GM19455 (cell line): ENCODE results near the gene MYMK.

ENCODE experiments used
- ATAC-seq: cut with Tn5 transposase; IDR thresholded peaks from one replicate; pipeline ENCODE4 v1.9.1; 2021; ENCODE audit not compliant: unreplicated experiment

MYMK gene

GRCh38 chr9:133558191-133559126 lies 33.7 kb upstream of the MYMK start:
- ATAC-seq: no peak

DNA sequence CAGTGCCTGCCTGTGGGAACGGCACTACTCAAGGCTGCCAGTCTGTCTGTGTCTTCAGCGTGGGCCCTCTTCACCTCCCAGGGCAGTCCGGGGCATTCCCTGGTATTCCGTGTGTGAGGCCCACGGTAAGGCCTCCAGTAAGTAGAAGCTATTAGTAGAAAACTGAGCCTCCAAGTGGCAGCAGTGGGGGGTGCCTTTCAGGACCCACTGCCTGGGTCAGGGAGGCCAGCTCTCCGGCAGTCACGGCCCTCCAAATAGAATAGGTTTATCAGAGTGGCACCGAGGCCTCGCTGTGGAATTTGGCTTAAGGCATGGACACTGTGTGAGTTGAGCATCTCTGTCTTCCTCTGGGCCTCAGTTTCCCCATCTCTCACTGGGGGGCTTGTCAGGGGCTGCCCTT lies 32.8 kb upstream of the MYMK start:
- no peak for ATAC-seq

DNA sequence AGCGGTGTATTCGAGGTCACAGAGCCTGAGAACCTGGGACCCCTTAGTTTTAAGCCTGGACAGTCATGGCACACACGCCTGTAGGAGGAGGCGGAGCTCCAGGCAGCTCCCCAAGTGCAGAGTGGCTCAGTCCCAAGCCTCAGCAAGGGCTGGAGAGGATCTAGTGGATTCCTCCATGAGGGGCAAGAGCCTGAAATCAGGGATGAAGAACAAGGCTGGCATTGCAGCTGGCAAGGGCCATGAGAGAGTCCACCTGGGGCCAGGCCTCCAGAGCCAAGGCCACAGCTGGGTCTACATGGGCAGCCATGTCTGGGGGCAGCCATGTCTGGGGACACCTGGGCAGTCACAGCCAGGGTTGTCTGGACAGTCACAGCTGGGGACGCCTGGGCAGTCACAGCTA lies 31.6 kb upstream of the MYMK start:
- ATAC-seq: no peak

GRCh38 chr9:133554729-133555128 lies 30.0 kb upstream of the MYMK start:
- ATAC-seq: no peak

DNA sequence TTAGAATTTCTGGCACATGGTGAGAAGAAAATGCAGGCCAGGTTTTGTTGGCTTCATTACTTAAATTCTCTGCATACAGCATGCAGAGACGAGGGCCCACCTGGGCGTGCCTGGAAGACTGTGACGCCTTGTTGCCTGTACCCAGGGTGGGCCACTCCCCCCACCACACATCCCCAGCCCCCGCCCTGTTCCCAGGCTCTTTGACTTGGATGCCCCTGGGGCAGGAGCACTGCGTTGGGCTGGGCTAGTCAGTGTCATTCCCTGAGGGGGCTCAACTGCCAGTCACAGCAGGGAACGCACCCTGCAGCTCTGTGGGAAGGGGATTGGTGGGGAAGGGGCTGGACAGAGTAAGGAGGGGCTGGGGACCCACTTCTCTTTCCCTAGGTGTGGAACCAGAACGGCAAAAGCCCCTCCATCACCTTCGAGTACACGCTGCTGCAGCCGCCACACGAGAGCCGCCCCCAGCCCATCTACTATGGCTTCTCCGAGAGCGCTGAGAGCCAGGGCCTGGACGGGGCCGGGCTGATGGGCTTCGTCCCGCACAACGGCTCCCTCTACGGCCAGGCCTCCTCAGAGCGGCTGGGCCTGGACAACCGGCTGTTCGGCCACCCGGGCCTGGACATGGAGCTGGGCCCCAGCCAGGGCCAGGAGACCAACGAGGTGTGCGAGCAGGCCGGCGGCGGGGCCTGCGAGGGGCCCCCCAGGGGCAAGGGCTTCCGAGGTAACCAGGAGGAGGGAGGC lies 29.4 kb upstream of the MYMK start:
- ATAC-seq: no peak

GRCh38 chr9:133553123-133553522 lies 28.4 kb upstream of the MYMK start:
- no peak for ATAC-seq

DNA sequence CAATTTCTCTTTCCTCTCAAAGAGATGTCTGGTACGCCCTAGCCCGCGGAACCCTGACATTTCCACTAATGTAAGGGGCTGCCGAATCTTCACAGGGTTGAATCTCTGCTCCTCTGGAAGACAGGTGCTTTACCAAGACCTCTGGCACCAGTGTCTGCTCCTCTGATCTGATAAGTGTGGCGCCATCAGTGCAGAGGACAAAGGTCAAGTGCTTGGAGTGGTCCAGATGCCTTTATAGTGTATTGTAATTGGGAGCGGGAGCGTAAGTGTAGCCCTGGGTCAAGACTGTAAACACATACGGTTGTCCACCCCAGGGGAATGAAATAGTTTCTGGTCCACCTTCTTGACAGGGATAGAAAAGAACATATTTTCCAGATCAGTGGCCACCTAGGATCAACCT lies 27.5 kb upstream of the MYMK start:
- ATAC-seq: no peak

GRCh38 chr9:133551446-133551845 lies 26.7 kb upstream of the MYMK start:
- no peak for ATAC-seq

- ATAC-seq: no peak
These were observed 22.4 kb upstream of the MYMK start for GRCh38 chr9:133547116-133547515.

DNA sequence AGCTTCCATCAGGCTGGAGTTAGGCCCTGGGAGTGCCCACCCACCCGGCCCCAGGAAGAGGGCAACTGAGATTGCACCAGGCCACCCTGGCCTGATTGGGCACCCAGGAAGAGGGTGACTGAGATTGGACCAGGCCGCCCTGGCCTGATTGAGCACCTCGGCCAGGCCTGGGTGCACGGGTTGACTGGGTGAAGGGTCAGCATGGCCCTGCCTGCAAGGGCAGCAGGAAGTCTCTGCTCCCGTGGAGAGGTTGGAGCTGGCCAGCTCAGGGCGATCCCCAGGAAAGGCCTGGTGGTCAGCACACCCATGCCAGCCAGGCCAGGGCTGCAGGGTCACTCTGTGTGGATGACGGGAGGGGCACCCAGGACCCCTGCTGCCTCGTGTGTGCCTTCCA lies 21.5 kb upstream of the MYMK start:
- ATAC-seq: no peak

- no peak for ATAC-seq
These were observed 20.9 kb upstream of the MYMK start for GRCh38 chr9:133545494-133546286.

DNA sequence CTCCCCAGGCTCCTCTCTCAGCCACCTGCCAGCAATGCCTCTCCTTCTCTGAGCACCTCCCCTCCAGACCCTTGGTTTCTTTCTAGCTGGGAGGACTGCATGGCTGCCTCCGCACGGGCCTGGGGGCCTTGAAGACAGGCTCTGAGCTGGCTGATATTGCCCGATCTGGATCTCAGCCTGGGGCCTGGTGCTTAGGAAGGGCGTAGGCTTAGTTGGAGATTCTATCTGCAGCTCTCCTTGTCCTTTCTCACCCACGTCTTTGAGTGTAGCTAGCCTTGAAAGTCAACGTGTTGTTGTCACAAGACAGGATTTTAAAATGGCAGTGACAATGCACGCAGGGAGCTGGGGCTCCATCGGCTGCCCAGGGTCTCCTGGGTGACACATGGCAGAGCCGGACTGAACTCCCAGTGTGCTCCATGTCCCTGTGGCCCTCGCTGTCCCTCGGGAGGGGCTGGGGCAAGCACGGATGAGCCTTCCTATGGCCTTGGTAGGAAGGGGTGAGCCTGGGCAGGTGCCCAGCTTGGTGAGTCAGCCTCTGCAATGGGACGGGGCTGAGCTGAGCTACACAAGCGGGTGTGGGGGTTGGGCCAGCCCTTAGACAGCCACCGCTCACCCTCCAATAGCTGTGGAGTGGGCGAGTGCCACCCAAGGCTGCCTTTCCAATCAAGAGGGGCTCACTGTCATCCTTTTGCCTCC lies 19.2 kb upstream of the MYMK start:
- ATAC-seq: no peak

DNA sequence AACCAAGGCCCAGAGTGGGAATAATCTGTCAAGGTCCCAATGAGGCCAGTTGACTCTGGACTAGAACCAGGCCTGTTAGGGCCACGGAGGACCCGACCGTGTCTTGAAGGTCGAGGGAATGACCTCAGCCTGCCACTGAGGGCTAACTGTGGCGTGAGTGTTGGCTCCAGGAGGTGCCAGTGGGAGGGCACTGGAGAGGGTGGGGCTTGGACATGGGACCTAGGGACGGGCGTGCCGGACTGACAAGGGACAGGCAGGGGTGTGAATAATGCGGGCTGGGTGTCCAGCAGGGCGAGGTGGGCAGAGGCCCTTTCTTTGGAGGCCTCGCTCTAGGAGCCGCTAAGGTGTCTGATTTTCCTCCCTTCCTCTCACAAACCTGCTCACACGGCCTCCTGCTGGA lies 17.2 kb upstream of the MYMK start:
- no peak for ATAC-seq

DNA sequence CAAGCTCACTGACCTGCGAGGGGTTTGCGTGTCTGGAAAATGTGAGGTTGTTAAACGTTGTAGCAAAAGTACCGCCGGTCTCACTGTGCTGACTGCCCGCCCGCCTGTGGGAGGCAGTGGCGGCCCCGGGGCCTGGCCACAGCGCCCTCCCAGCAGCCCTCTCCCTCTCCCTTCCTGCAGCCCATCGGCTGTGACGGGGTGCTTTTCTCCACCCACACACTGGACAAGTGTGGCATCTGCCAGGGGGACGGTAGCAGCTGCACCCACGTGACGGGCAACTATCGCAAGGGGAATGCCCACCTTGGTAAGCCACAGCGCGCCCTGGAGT lies 15.9 kb upstream of the MYMK start:
- no peak for ATAC-seq

GRCh38 chr9:133539991-133540697 lies 15.4 kb upstream of the MYMK start:
- ATAC-seq: no peak

DNA sequence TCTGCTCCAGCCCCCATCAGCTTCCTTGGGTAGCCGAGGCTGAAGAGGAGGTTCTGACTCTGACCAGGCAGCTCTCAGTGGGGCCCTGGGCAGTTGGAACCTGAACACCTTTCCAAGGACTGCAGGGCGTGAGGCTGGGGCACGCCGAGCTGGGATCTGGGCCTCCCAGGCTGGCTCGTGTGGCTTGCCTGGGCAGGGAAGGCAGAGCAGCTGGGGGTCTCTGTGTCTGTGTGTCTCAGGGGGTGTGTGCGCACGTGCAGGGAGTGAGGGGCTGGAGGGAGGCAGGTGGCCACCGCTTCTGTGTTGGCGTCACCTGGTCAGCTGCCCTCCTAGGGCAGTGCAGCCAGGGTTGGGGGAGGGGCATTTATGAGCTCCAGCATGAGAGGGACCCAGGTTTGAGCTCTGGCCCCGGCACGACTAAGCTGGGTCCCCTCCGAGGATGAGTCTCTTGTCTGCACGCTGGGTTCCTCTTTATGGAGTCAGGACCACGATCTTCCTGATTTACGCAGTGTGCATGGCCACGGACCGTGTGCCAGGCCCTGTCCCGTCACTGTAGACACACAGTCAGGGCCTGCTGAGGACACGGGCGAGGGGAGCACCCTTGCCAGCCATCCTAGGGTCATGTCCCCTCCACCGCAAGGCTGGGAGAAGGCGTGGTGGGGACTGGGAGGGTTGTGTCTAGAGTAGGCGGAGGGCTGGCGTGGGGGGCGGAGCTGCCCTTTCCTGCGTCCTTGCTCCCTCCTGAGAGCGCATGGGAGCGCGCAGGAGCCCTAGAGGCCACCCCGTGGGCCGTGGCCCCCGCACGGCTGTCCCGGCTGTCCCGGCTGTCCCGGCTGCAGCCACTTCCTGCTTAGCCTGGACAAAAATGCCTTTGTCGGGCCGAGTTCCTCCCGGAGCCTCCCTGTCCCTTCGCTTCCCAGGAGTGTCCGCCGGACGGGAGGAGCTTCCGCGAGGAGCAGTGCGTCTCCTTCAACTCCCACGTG lies 14.4 kb upstream of the MYMK start:
- ATAC-seq: no peak

DNA sequence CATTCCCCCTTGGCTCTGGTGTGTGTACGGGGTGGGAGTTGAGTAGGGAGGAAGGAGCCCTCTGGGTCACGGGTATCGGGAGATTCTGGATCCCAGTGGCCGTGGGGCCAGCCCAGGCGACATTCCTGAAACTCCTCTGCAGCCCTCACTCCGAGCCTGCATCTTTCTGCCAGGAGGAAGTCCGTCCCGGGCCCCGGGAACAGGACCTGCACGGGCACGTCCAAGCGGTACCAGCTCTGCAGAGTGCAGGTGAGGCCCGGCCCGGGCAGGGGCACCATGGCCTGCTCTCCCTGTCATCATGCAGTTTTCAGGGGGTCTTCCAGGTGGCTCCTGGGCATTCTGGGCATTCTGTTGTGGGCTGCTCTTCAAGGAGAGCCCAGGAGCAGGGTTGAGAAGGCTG lies 13.4 kb upstream of the MYMK start:
- ATAC-seq: no peak

- ATAC-seq: no peak
These were observed 12.5 kb upstream of the MYMK start for GRCh38 chr9:133537257-133537656.

DNA sequence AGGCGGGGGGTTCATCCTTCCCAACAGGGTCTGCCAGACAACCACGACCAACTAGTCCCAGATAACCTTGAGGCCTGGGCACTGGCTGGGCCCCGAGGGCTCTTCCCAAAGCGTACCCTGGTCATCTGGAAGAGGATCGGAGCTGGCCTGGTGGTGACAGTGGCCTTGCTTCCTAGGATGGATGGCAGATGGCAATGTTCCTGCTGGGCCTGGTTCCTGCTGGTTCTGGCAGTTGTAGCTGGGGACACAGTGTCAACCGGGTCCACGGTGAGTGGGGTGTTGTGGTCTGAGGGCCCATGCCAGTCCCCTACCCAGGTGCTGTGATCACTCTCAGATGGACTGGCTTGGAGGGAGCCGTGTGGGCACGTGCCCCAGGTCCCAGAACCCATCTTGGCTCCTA lies 11.8 kb upstream of the MYMK start:
- ATAC-seq: no peak
